Gastrocnemius medialis (tissue), 4 donors: Measurements from ENCODE around the gene RNASEH1.

ENCODE experiments used
- CTCF ChIP-seq, 5 experiments: fragments of 450-650 bp in 3 of 5; fragments of 200-600 bp in 2 of 5; sonication (generic) in 2 of 5; IDR thresholded peaks in 4 of 5; conservative IDR thresholded peaks in 1 of 5; 1 replicate in 4 of 5; 2 replicates in 1 of 5; pipeline ENCODE4 v1.5.1; 2016 to 2019; ENCODE audit warnings: antibody characterized with exemption in 5 of 5, mild to moderate bottlenecking in 3 of 5, moderate library complexity in 3 of 5
- POLR2A ChIP-seq, 2 donors: fragments of 450-650 bp; IDR thresholded peaks; one replicate each; pipeline ENCODE4 v1.6.1; 2017; ENCODE audit warnings: antibody characterized with exemption in 2 of 2, mild to moderate bottlenecking in 2 of 2, moderate library complexity in 2 of 2

- no peak for TF ChIP-seq CTCF (IDR thresholded peaks at IDR 0.05 in 4 of 5, conservative IDR thresholded peaks at IDR 0.05 in 1 of 5)
- TF ChIP-seq POLR2A (IDR thresholded peaks at IDR 0.05) = no peak
Measured at GRCh38 chr2:3604991-3605961, 47.1 kb upstream of the RNASEH1 start.
